Endodermal cell (in vitro differentiated cells): ENCODE results near the gene CD46. TPM values are rescaled to one million over a fixed set of nuclear protein-coding genes. Genes with fewer than 3 reads are reported as not detected.

ENCODE experiments used
- DNase-seq: peaks from one replicate; pipeline ENCODE4 v3.0.0-alpha.2; 2017
- H3K27ac ChIP-seq: 2 replicates; pipeline ENCODE4 v1.5.1; 2013; ENCODE audit warnings: mild to moderate bottlenecking, low read depth, low read length, moderate library complexity
- H3K27me3 ChIP-seq: 2 replicates; pipeline ENCODE4 v1.6.1; 2013; ENCODE audit warnings: mild to moderate bottlenecking, low read length, moderate library complexity; ENCODE audit not compliant: insufficient read depth, control insufficient read depth, poor library complexity, severe bottlenecking
- H3K36me3 ChIP-seq: 2 replicates; pipeline ENCODE4 v1.7.0; 2013; ENCODE audit warnings: mild to moderate bottlenecking, low read length, moderate library complexity; ENCODE audit not compliant: control insufficient read depth, insufficient read depth
- H3K4me1 ChIP-seq: one replicate; pipeline ENCODE4 v1.7.0; 2013; ENCODE audit warnings: low read length; ENCODE audit not compliant: control insufficient read depth, insufficient read depth
- H3K4me3 ChIP-seq: 2 replicates; pipeline ENCODE4 v1.5.1; 2013; ENCODE audit warnings: mild to moderate bottlenecking, low read length, moderate library complexity
- H3K9ac ChIP-seq: 2 replicates; pipeline ENCODE4 v1.6.1; 2013; ENCODE audit warnings: mild to moderate bottlenecking, low read length, moderate library complexity; ENCODE audit not compliant: poor library complexity, severe bottlenecking; ENCODE audit errors: extremely low read depth
- H3K9me3 ChIP-seq: 2 replicates; pipeline ENCODE4 v1.6.1; 2013; ENCODE audit warnings: mild to moderate bottlenecking, low read length, moderate library complexity; ENCODE audit not compliant: control insufficient read depth
- H3K27ac Mint-ChIP-seq: 2 replicates; pipeline ENCODE4 v1.8.0; 2020; ENCODE audit warnings: mixed read lengths
- H3K27me3 Mint-ChIP-seq: 2 replicates; pipeline ENCODE4 v1.8.0; 2021; ENCODE audit warnings: mild to moderate bottlenecking, mixed read lengths; ENCODE audit not compliant: insufficient read depth
- H3K36me3 Mint-ChIP-seq: 2 replicates; pipeline ENCODE4 v1.8.0; 2020; ENCODE audit warnings: low read depth, mixed read lengths
- H3K4me1 Mint-ChIP-seq: 2 replicates; pipeline ENCODE4 v1.8.0; 2020; ENCODE audit warnings: mixed read lengths
- H3K4me3 Mint-ChIP-seq: 2 replicates; pipeline ENCODE4 v1.8.0; 2020; ENCODE audit warnings: mild to moderate bottlenecking, moderate library complexity, mixed read lengths
- H3K9me3 Mint-ChIP-seq: 2 replicates; pipeline ENCODE4 v1.8.0; 2020; ENCODE audit warnings: mild to moderate bottlenecking, mixed read lengths
- CTCF ChIP-seq: fragments of 200-600 bp; sonication (generic); conservative IDR thresholded peaks from 2 replicates; pipeline ENCODE4 v1.5.0; 2021; ENCODE audit warnings: antibody characterized with exemption, mild to moderate bottlenecking
- WGBS, 2 experiments: methylation state at CpG; one replicate each; pipeline versions ENCODE4 v1.1.5 to v1.1.7; 2013; ENCODE audit warnings: missing lambda C conversion rate in 2 of 2, mixed read lengths in 1 of 2; ENCODE audit not compliant: insufficient coverage in 1 of 2, insufficient read length in 1 of 2; 5-methylcytosine and 5-hydroxymethylcytosine counted together
- total RNA-seq, 2 donors: library from RNA; stranded (reverse); fragmentation: NEBNext Ultra II Directional in 1 of 2; extraction: Animal tissue kit (Norgen Biotek cat#: 25700) in 1 of 2; gene quantifications; 2 replicates in 1 of 2; 3 replicates in 1 of 2; pipeline ENCODE4 v1.2.1, GENCODE V29; 2021

CD46 gene
- total RNA-seq, 2 donors from 2014 or later = 132 to 135 TPM

- H3K27me3 ChIP-seq = no peaks in the 10 kb centered on the region
- no peaks in the 10 kb centered on the region for H3K36me3 ChIP-seq
- no peaks in the 10 kb centered on the region for H3K9me3 ChIP-seq
- Mint-ChIP-seq H3K9me3 (no peaks in the 10 kb centered on the region), H3K36me3 (no peaks in the 10 kb centered on the region), H3K27ac (no peak overlapping the region), H3K27me3 (peaks cover 1% of the 10 kb centered on the region), H3K4me1 (peaks cover 2% of the 10 kb centered on the region), H3K4me3 (no peak overlapping the region)
- H3K4me1 ChIP-seq = no peaks in the 10 kb centered on the region
- DNase-seq = peak; percentile 16
- H3K27ac ChIP-seq = no peak overlapping the region
- 89 to 100% methylated on average over 2 to 4 of the region's 4 CpGs for WGBS, 2 experiments
- no peak overlapping the region for H3K9ac ChIP-seq
- no peak overlapping the region for H3K4me3 ChIP-seq
- no peak for TF ChIP-seq CTCF
Observed at GRCh38 chr1:207814469-207814868, 62.6 kb downstream of the CD46 start.

- H3K4me3 ChIP-seq = no peak overlapping the region
- Mint-ChIP-seq H3K4me1 (peaks cover 2% of the 10 kb centered on the region), H3K4me3 (no peak overlapping the region), H3K27ac (no peak overlapping the region), H3K9me3 (no peaks in the 10 kb centered on the region), H3K27me3 (peaks cover 1% of the 10 kb centered on the region), H3K36me3 (no peaks in the 10 kb centered on the region)
- 94 to 96% methylated on average over 7 to 8 of the region's 8 CpGs for WGBS, 2 experiments
- no peaks in the 10 kb centered on the region for H3K36me3 ChIP-seq
- no peak for DNase-seq
- H3K4me1 ChIP-seq = no peaks in the 10 kb centered on the region
- no peak overlapping the region for H3K27ac ChIP-seq
- H3K9me3 ChIP-seq = no peaks in the 10 kb centered on the region
- H3K9ac ChIP-seq = no peak overlapping the region
- TF ChIP-seq CTCF = no peak
- H3K27me3 ChIP-seq = no peaks in the 10 kb centered on the region
Observed at GRCh38 chr1:207815466-207815865, 63.6 kb downstream of the CD46 start.

- 86 to 93% methylated on average over 1 to 2 of the region's 2 CpGs for WGBS, 2 experiments
- no peaks in the 10 kb centered on the region for H3K27me3 ChIP-seq
- H3K27me3 Mint-ChIP-seq = peaks cover 1% of the 10 kb centered on the region
- H3K27ac Mint-ChIP-seq = no peak overlapping the region
- DNase-seq = no peak
- no peak overlapping the region for H3K4me3 Mint-ChIP-seq
- peaks cover 2% of the 10 kb centered on the region for H3K4me1 Mint-ChIP-seq
- no peaks in the 10 kb centered on the region for H3K9me3 ChIP-seq
- no peak overlapping the region for H3K27ac ChIP-seq
- no peaks in the 10 kb centered on the region for H3K9me3 Mint-ChIP-seq
- TF ChIP-seq CTCF = no peak
- H3K36me3 ChIP-seq = no peaks in the 10 kb centered on the region
- H3K4me1 ChIP-seq = no peaks in the 10 kb centered on the region
- no peaks in the 10 kb centered on the region for H3K36me3 Mint-ChIP-seq
- no peak overlapping the region for H3K4me3 ChIP-seq
- no peak overlapping the region for H3K9ac ChIP-seq
Observed at GRCh38 chr1:207815913-207816291, 64.0 kb downstream of the CD46 start.
